GM13976 (cell line): ENCODE measurements around the gene HIGD1C.
"Not testable (repeated sequence)": the region's sequence is repeated elsewhere in the genome, so short reads cannot be mapped to it uniquely, and the experiment has no call there.

Experiments
- DNase-seq: peaks from one replicate; pipeline ENCODE4 v3.0.0; 2012; ENCODE audit warnings: low spot score
- CTCF ChIP-seq: IDR thresholded peaks from 2 replicates; pipeline ENCODE4 v1.5.1; 2012; ENCODE audit warnings: borderline replicate concordance, mild to moderate bottlenecking; ENCODE audit not compliant: insufficient read depth; ENCODE audit errors: extremely low read depth, missing control alignments, control extremely low read depth
- in situ Hi-C: fragments of 300-500 bp; cut with MboI; formaldehyde crosslinking; loops from one replicate; pipeline ENCODE4 v1.12.0; 2022; ENCODE audit warnings: low sequenced_read_pairs, mixed read lengths, inconsistent platforms; ENCODE audit not compliant: unreplicated experiment

HIGD1C gene

GRCh38 chr12:50949801-50950302, 2.5 kb upstream of the HIGD1C start:
- no peak for DNase-seq
- in situ Hi-C loops: no loop called here
- no peak for TF ChIP-seq CTCF

GRCh38 chr12:50951112-50951511, 1.2 kb upstream of the HIGD1C start:
- in situ Hi-C loops: no loop called here
- DNase-seq: no peak
- TF ChIP-seq CTCF: no peak

GRCh38 chr12:50953047-50953446, 703 bp downstream of the HIGD1C start:
- in situ Hi-C loops: no loop called here
- TF ChIP-seq CTCF: no peak
- DNase-seq: no peak

- DNase-seq, in situ Hi-C loops: not testable (repeated sequence)
These were observed 2.4 kb downstream of the HIGD1C start for GRCh38 chr12:50954789-50955188.

GRCh38 chr12:50955288-50955687, 2.9 kb downstream of the HIGD1C start:
- in situ Hi-C loops: no loop called here
- DNase-seq: no peak
- no peak for TF ChIP-seq CTCF

- no peak for TF ChIP-seq CTCF
- DNase-seq: no peak
- in situ Hi-C loops: no loop called here
These were observed 3.4 kb downstream of the HIGD1C start for GRCh38 chr12:50955697-50956096.

- TF ChIP-seq CTCF: no peak
- no peak for DNase-seq
- in situ Hi-C loops: no loop called here
These were observed 7.8 kb downstream of the HIGD1C start for GRCh38 chr12:50960130-50960529.
